ENCODE data around the gene LHFPL6.

The LHFPL6 gene

GRCh38 chr13:39378306-39378705 is 224.7 kb downstream of the LHFPL6 start:
- TF ChIP-seq CTCF (IDR thresholded peaks at IDR 0.05), result no peak

GRCh38 chr13:39377699-39378098 is 225.3 kb downstream of the LHFPL6 start:
- TF ChIP-seq CTCF (IDR thresholded peaks at IDR 0.05), result no peak

GRCh38 chr13:39376076-39376475 is 226.9 kb downstream of the LHFPL6 start:
- no peak for TF ChIP-seq CTCF (IDR thresholded peaks at IDR 0.05)

- no peak for TF ChIP-seq CTCF (IDR thresholded peaks at IDR 0.05)
These were observed 227.4 kb downstream of the LHFPL6 start for GRCh38 chr13:39375601-39376000.

GRCh38 chr13:39374741-39375189 is 228.2 kb downstream of the LHFPL6 start:
- no peak for TF ChIP-seq CTCF (IDR thresholded peaks at IDR 0.05)

- no peak for TF ChIP-seq CTCF (IDR thresholded peaks at IDR 0.05)
These were observed 229.8 kb downstream of the LHFPL6 start for GRCh38 chr13:39373145-39373544.

- TF ChIP-seq CTCF (IDR thresholded peaks at IDR 0.05), result no peak
These were observed 231.3 kb downstream of the LHFPL6 start for GRCh38 chr13:39371706-39372105.

GRCh38 chr13:39370554-39370953 is 232.4 kb downstream of the LHFPL6 start:
- no peak for TF ChIP-seq CTCF (IDR thresholded peaks at IDR 0.05)
